GM12864 (cell line): ENCODE data around the gene LRRC17.

ENCODE experiments used
- DNase-seq: peaks from one replicate; pipeline ENCODE4 v3.0.0-alpha.2; 2011; ENCODE audit warnings: low read depth
- H3K4me3 ChIP-seq: 2 replicates; pipeline ENCODE4 v1.5.1; 2011; ENCODE audit warnings: mild to moderate bottlenecking, low read depth, low read length, control low read depth
- TF ChIP-seq, protein P1 (sequence below): IDR thresholded peaks from 2 replicates; pipeline ENCODE4 v1.5.1; 2011; ENCODE audit warnings: low read depth, mild to moderate bottlenecking, moderate library complexity, low read length, control low read depth, inconsistent platforms; ENCODE audit errors: missing control alignments

Gene LRRC17

DNA sequence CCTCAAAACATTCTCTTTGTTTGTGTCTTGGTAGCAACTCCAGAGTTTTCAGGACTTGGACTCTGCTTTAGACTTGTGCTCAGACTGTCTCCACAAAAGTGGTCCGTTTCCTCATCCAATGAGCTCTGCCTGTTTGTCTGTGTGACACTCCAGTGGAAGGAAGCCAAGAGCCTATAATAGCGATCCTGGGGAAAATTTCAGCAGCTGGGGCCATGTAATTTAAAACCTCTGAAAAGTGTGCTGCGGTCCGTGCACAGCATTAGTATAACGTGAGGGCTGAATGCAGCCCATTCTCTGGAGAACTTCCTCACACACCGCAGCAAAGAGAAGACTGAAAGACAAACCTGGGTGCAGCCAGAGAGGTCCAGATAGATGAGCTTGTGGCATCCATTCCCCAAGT is at the start of gene LRRC17:
Gene LRRC17, plus strand, starts transcription at position 259 of the 400 bp plus-strand sequence. CDS start 20,914 bp downstream, outside the sequence.
- TF ChIP-seq, protein P1, sequence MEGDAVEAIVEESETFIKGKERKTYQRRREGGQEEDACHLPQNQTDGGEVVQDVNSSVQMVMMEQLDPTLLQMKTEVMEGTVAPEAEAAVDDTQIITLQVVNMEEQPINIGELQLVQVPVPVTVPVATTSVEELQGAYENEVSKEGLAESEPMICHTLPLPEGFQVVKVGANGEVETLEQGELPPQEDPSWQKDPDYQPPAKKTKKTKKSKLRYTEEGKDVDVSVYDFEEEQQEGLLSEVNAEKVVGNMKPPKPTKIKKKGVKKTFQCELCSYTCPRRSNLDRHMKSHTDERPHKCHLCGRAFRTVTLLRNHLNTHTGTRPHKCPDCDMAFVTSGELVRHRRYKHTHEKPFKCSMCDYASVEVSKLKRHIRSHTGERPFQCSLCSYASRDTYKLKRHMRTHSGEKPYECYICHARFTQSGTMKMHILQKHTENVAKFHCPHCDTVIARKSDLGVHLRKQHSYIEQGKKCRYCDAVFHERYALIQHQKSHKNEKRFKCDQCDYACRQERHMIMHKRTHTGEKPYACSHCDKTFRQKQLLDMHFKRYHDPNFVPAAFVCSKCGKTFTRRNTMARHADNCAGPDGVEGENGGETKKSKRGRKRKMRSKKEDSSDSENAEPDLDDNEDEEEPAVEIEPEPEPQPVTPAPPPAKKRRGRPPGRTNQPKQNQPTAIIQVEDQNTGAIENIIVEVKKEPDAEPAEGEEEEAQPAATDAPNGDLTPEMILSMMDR: no peak
- no peak within 1 kb of the TSS for H3K4me3 ChIP-seq
- DNase-seq: no peak

GRCh38 chr7:102864958-102865357 is 47.8 kb upstream of the LRRC17 start:
- TF ChIP-seq, protein P1: no peak

GRCh38 chr7:102866535-102867215 is 46.1 kb upstream of the LRRC17 start:
- DNase-seq: no peak
- TF ChIP-seq, protein P1: no peak
- H3K4me3 ChIP-seq: no peak overlapping the region

More at GRCh38 chr7:102864958-102865357, 47.8 kb upstream of the LRRC17 start:
- no peak overlapping the region for H3K4me3 ChIP-seq
- DNase-seq: no peak

- DNase-seq: no peak
- H3K4me3 ChIP-seq: no peak overlapping the region
- TF ChIP-seq, protein P1: no peak
These were observed 43.6 kb upstream of the LRRC17 start for GRCh38 chr7:102869195-102869594.

- DNase-seq: no peak
- TF ChIP-seq, protein P1: no peak
- H3K4me3 ChIP-seq: no peak overlapping the region
These were observed 40.3 kb upstream of the LRRC17 start for GRCh38 chr7:102872460-102872859.

DNA sequence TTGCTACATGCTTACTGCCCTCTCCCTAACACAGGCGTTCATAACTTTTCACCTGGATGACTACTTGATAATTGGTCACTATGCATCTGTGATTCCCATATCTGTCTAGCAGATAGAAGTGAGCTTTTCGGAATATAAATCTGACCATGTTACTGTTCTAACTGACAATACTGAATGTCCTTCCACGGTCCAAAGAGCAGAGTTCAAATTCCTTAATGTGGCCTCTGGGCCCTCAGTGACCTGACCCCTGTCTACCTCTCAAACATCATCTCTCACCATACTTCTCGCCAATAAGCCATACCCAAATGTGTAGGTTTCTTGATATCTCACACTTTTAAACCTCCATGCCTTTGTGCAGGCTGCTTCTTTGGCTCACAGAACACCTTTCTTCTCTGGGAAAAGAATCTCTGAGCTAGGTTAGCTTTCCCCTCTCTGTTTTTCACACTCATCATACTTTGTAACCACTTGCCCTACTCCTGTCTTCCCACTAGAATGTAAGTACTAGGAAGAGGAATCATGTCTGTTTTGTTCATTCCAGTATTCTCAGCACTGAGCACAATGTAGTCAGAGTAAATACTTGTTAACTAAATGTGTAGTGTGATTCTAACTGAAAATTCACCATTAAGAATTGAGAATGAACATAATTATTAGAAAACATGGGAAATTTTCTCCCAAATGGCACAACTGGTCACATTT is 39.2 kb upstream of the LRRC17 start:
- TF ChIP-seq, protein P1: no peak
- H3K4me3 ChIP-seq: no peak overlapping the region
- DNase-seq: no peak
